Astrocyte of the hippocampus (primary cell): ENCODE data around the gene FAM174B.
A peak's percentile ranks its signal among the peaks of the same experiment; 100 is the strongest.

Experiments used
- DNase-seq: peaks from one replicate; pipeline ENCODE4 v3.0.0; 2011; ENCODE audit warnings: low read depth, low spot score

Gene FAM174B

DNA sequence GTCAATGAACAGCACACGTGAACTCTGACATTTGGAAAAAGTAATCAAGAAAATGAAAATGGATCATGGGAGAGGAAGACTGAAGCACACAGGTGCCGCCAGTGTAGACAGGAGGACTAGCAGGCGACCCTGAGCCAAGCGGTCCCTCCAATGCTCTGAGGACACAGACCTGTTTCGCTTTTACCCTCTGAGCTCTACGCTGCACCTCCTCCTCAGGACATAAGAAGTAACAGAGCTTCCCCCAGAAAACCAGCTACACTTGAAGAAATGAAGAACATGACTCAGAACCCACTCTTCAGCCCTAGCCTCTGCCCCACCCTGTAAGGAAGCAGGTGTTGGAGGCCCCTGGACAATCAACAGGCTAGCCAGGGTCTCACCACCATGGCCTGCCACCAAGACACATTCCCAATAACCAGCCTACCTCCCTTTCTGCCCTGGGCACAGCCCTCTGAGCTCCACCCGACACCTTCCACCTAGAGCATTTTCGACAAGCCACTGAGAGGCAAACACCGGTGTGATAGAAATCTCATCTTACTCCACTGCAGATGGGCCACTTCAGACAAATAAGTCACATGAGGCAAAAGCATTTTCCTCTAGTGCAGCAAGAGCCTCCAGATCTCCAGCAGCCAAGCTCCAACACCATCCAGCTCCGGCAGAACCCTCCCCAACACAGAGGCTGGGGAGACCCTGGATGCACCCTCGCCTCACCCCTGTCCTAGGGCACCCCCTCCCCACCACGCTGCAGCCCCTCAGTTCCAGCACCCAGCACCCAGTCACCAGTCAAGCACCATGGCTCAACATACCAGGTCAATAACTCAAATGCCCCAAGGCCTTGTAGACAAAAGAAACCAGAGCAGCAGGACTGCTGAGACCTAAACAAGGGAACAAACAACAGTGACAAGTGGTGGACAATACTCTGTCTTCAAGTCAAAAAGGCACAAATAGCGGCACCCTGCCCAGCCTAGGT is 11.4 kb downstream of the FAM174B start:
- DNase-seq = no peak

DNA sequence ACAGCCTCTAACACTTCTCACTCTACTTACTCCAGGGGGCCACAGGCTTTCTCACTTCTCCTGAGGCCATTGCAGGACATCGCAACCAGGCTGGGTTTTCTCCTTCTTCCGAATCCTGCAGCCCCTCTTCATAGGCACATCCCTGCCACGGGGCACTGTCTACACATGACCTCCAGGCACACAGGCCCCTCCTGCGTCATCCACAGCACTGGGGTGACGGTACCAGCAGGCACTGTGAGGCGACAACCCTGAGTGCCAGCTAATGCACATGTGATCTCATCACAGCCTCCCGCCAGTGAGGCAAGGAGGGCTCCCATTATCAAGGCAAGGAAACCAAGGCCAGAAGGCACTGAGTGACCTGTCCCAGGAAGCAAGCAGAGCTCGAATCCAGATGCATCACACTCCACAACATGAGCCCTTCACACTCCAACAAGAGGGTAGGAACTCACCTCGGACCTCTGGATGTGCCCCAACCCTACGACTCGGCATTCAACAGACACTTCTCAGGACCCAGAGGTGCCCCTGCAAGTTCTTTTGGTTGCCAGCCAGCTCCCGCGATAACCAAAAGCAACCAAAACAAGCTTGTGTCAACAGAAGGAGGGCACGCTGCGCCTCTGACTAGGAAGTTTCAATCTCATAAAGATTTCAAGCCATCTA is 16.7 kb downstream of the FAM174B start:
- no peak for DNase-seq

DNA sequence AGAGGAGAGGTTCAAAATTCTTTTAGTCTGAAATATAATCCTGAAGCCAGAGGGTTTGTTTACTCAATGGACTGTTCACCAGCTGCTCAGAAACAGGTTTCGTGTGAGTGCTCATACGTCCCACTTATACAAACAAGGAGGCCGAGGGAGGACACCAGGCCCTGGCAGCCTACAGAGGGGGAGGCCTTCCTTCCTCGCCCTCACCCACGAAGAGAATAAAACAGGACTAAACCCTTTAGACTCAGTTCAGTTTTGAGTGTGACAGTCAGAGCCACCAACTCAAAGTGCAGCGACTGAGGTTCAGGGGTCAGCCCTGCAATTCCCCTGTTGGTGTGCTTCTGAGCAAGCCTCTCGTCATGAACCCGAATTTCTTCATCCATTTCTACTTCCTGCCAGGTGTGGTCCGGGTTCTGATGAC is 17.3 kb downstream of the FAM174B start:
- no peak for DNase-seq

DNA sequence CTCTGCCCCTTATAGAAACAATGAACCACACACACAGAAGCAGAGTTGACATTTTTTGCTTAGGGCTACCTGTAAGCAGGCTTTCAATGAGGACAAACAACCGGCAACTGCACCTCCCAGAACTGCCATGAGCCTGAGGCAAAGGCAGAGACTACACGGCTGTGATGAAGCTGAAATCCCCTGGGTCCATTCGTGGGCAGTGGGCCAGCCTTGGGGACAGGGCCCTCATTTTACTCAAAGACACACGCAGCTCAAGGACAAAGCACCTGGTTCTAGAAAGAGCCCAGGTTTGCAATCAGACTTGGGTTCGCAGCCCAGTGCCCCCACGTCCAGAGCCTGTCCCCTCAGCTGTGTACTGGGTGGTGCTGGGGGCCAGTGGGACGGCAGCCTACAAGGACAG is 17.9 kb downstream of the FAM174B start:
- no peak for DNase-seq

DNA sequence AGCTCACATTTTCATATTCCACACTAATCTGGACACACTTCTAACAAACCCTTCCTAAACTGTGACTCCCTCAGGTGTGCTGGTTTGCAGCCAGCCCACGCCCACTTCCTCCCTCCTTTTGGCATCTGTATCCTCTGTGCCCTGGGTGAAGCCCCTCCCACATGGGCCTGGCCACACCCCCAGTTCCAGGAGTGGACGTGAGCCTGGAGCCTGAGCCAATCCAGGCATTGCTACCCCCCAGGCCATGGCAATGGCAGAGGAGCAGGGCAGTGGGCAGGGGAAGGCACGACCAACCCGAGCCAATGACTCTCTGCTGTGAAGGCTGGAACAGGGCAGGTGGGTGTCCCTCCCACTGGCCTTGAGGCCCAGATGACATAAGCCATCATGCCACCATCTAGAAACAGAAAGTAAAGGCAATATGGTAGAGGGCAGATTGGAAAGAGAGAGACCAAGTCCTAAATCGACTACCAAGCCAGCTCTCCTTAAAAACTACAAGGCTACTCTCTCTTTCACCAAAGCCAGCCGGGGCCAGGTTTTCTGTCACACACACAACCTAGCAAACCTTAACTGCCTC is 18.6 kb downstream of the FAM174B start:
- no peak for DNase-seq

DNA sequence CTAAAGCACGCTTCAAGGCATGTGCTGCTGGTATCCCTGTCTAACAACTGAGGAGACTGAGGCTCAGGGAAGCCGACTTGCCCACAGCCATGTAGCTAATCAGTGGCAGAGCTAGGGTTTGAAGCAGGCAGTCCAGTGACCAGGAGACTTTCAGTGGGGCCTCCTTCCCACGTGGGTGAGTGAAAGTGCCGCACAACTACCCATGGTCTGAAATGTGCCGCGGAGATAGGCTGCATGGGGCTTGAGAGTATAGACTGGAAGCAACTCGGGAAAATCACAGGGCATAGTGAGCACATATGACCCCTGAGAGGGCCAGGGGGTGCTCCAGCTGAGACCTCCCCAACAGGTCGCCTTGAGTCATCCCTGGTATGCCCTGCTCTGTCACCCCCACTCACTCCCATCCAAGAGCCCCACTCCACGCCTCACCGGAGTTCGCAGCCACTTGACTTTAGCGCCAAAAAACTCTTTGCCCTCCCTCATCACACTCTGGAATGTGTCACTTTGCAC is 19.1 kb downstream of the FAM174B start:
- DNase-seq = no peak

DNA sequence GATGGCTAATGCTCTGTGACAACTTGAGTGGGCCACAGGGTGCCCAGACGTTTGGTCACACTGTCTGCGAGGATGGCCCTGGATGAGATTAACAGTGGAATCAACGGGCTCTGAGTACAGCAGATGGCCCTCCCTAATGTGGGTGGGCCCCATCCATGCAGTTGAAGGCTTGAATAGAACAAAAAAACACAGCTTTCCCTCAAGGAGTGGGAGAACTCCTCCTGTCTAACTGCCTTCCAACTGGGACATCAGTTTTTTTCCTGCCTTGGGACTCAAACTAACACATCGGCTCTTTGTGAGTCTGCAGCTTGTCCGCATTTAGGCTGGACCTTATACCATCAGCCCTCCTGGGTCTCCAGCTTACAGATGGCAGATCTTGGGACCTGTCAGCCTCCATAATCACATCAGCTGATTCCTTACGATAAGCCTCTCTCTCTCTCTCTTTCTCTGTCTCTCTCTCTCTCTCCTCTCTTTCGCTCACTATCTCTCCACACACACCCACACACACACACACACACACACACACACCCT is 20.8 kb downstream of the FAM174B start:
- DNase-seq = no peak

DNA sequence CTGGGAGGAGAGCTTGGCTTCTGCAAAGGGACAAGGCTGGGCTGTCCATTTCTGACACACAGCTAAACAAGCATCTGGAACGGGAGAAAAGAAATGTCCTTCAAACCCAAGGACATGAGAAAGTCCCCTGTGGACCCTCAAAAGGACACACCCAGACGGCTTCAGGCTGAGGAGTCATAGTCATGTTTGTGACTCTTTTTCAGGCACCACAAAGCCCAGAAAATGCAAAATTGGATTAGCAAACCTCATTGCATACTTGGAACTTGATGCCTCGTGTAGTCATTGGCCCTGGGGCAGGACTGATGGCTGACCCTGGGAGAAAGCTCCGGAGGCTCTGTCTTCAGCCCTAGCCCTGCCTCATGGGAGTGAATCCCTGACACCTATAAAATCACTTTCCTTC is 21.5 kb downstream of the FAM174B start:
- no peak for DNase-seq

DNA sequence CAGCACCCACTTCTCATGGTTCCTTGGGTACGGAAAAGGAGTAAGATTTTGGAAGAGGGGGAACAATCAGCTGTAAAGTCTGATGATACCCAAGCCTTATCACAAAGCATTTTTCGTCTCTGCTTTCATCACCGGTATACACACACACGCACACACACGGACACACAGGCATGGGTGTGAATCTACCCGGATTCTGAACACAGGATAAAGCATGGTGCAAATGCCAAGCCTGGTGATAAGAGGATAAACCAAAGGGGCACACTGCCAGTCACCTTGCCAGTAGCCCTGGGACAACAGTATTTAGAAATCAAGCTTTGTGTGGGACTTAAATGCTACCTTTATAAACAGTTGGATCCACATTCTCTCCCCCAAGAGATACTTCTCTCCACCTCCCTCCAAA is 22.2 kb downstream of the FAM174B start:
- DNase-seq = no peak

DNA sequence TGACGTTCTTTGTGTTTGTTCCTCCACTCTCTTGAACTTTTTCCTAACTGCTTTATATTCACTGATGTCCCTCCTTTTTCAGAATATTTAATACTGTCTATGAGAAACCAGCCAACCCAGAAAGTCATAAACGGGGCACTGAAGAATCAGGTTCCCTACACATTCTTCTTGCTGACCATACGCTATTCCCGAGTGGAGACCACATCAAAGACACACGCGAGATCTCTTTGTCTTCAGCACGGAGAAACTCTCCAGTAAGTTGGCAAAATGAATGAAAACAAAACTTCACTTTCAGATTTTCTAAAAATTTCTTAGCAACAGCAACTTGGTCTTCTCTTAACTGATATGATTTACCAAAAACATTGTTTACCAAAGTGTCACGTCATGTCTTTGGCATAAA is 22.6 kb downstream of the FAM174B start:
- no peak for DNase-seq

DNA sequence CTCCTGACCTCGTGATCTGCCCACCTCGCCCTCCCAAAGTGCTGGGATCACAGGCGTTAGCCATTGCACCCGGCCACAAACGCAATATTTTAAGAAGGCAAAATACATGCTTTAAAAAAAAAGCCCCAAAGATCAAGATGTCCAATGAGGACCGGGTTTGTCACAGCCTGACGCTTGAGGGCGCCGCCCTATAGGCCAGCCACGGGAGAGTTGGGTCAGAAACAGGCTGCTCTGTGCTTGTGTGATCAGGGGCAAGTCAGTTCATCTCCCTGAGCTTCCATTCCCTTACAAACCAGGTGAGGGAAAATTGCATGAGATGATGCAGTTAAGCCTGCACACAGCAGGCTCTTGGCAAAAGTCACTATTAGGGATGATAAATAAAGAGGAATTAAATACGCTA is 23.9 kb downstream of the FAM174B start:
- DNase-seq = no peak

DNA sequence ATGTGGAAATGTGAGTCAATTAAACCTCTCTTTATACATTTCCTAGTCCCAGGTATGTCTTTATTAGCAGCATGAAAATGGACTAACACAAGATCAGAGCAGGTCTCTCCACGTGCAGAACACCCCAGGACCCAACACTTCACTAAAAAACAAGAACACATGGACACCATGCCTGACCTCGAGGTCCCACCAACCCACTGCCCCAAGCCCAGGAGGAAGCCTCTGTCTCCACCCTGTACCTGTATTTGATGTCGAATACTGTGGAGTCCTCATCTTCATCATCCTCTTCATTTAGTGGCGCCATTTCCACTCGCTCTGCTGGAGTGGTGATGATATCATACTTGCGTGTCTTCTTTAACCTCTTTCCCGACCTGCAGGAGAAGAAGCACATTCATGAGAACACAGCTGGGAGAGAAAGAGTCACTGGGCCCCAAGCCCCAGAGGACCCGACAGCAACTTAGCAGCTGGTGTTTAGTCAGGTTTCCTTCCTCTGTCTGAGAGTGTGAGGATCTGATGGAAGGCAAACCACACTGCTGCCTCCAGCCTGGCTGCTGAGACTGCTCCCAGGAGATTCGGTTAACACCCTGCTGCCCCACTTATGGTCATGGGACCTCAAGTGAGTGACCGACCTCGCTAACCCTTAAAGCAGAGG is 25.5 kb downstream of the FAM174B start:
- no peak for DNase-seq

DNA sequence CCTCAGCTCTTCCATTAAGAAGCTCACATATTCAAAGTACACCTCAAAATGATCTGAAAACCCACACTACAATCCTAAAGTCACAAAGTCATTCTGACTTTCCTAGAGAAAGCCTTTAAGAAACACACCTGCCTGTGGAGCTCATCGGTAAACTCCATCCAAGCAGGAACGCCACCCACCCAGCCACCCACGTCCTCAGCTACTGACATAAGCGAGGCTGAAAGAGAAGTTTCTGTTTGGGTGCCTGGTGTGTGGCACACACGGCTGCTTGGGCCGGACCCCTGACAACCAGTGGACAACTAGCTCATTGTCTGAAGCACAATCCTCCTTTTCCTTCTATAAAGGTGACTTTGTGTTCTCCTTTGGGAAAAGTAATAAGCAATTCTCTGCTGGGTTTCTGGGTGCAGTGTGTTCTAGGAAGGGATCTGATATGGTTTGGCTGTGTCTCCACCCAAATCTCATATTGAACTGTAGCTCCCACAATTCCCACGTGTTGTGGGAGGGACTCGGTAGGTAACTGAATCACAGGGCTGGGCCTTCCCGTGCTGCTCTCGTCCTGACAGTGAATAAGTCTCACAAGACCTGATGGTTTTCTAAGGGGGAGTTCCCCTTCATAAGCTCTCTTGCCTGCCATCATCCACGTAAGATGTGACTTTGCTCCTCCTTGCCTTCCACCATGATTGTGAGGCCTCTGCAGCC is 26.1 kb downstream of the FAM174B start:
- no peak for DNase-seq

DNA sequence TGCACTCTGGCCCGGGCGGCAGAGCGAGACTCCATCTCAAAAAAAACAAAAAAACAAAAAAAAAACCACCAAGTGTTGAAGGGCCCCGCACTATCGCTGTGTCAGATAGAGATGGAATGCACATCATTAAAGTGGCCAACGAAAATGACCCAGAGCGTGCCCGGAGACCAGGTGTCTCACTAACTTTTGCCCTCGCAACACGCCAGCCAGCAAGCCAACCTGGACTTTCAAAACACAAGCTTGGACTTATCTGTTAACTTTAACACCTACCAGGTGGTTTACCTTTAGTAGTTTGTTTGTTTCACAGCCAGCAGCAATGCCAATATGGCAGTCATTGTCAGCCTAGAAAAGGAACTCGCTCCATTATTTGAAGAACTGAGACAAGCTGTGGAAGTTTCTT is 28.6 kb downstream of the FAM174B start:
- DNase-seq = no peak

DNA sequence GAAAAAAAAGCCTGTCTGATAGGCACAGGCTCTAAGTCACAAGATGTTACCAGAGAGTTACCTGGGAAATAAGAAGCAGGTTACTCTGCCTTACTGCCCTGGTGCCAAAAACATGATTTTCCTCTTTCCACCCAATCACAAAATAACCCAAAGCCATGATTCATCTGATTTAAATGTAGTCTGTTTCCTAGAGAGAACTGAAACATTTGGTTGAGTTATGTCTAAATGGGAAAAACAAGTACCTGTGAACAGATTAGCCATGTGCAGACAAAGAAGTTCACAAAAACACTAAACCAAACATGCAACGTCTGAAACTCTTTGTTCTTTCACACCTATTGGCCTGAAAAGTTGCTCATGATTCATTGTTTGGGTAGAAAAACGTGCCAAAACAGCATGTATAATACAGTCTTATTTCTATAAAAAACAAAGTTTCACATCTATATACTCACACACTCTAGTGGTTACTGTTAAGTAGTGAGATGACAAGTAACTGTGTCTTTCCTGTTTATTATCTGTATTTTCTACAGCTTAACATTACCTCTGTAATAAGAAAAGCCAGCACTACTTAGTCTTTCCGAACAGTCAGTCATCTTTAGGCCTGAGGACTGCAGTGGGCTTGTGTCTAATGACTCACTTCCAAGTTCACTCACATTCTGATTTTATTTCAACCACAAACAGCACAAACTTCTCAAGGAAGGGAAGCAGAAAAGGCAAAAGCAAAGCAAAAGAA is 30.2 kb downstream of the FAM174B start:
- DNase-seq = peak; percentile 83

DNA sequence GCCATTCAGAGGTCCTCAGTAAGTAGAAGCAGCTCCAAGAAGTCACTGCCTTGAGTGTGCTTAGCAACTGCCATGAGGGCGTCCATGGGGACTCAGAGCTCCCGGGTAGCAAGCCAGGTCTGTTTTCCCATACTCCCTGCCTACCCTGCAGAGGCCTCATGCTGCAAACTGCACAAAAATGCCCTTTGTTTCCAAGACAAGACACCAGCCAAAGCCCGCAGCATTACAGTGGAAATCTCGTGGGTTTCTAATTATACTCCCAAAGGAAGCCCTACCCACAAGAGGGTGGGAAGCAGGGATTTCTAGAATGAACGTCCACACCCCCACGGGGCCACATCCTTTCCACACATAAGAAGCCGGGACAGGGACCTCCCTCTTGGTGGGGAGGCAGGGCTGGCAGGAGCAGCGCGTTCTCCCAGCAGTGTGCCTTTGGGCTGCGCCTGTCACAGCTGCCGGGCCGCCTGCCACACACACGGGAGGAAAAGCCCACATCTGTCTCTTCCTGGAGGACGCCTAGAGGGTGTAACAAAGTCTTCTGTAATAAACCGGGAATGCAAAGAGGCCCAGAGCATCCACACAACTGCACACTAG is 31.1 kb downstream of the FAM174B start:
- DNase-seq = peak; percentile 37

DNA sequence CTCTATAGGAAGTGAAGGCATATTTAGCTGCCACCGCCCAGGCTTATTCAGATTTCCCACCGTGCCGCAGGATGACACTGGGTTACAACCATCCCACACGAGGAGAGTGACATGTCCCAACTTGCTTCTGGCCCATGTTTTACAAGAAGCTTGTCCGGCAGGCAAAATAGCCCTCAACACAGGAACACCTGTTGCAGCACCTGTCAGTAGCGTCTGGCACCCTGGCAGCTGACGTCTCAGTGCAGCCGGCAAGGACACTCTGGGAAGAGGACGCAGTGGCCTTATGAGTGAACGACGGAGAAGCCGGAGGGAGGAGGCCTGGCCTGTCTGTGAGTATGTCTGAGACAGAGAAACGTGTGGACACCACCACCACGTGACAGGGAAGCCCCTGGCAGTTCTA is 32.1 kb downstream of the FAM174B start:
- DNase-seq = no peak

DNA sequence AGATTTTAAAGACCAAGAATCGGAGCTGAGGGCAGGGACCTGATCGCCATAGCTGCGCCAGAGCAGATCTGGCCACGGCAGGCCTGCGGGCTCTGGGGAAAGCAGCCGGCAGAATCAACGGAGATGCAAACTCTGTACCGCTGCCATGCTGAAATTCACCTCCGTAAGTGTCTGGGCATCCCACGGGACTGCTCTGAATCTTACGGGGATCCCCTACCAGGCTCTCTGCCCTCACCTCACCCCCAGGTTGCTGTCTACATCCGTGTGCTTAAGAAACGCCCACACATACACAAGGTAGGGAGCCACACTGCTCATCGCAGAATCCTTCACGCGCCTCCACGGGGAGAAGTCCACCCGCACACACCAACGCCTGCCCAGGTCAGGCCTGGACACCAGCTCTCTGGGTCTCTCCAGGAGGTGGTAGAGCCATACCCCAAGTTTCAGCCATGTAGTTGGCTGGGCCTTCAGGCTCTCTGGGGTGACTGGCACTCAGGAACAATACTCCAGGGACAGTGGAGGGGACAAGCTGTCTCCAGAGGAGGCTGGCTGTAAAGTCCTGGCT is 33.5 kb downstream of the FAM174B start:
- DNase-seq = no peak

DNA sequence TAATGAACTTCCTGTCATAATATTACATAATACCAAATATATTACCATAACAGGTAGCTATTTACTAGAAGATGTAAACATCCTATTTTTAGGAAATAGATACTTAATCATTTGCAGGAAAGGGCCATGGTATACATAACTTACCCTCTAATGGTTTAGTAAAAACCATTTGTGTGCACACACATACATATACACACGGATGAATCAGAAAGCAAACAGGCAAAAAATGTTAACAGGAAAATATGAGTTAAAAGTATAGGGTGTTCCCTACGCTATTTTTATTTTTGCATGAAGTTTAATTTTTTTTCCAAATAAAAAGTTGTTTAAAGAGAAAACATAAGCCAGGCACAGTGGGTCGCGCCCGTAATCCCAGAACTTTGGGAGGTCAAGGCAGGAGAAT is 34.6 kb downstream of the FAM174B start:
- DNase-seq = no peak
